ENCODE measurements around the gene ADGRG2.

ADGRG2 gene, protein sequence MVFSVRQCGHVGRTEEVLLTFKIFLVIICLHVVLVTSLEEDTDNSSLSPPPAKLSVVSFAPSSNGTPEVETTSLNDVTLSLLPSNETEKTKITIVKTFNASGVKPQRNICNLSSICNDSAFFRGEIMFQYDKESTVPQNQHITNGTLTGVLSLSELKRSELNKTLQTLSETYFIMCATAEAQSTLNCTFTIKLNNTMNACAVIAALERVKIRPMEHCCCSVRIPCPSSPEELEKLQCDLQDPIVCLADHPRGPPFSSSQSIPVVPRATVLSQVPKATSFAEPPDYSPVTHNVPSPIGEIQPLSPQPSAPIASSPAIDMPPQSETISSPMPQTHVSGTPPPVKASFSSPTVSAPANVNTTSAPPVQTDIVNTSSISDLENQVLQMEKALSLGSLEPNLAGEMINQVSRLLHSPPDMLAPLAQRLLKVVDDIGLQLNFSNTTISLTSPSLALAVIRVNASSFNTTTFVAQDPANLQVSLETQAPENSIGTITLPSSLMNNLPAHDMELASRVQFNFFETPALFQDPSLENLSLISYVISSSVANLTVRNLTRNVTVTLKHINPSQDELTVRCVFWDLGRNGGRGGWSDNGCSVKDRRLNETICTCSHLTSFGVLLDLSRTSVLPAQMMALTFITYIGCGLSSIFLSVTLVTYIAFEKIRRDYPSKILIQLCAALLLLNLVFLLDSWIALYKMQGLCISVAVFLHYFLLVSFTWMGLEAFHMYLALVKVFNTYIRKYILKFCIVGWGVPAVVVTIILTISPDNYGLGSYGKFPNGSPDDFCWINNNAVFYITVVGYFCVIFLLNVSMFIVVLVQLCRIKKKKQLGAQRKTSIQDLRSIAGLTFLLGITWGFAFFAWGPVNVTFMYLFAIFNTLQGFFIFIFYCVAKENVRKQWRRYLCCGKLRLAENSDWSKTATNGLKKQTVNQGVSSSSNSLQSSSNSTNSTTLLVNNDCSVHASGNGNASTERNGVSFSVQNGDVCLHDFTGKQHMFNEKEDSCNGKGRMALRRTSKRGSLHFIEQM

DNA sequence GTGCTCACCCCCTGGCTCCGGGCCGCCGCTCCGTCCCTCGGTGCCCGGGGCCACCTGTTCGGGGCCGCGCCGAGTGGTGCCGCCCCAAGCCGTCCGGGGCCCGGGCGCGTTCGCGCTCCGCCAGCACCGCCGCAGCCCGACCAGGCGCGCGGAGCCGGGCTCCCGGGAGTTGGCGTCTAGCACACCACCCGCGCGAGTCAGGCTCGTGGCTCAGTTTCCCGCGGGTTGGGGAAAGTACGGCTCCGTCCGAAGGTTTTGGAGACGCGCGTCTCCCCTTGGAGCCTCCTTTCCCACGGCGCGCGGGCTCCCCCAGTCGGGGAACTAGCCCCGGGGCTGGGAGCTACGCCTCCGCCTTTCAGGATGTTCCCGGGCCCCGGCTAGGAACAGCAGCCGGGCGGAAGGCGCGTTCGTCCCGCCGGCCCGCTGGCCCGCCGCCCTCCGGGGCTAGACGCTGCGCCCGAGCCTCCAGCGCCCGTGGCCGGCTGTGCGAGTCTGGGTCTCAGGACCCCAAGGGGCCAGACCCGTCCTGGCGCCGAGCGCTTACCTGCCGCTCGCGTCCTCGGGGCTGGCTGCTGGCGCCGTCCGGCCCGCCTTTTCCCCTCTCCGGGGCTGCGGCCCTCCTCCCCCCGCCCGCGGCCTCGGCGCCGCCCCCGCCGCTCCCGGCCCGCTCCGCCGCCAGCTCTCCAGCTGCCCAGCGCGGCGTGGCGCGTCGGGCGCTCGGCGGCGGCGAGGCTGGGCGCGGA lies at the start of gene ADGRG2:
ADGRG2 (minus strand) TSS at position 571 of the 743 bp plus-strand sequence. CDS start 53,634 bp downstream, outside the sequence.
- no peak for DNase-seq

DNA sequence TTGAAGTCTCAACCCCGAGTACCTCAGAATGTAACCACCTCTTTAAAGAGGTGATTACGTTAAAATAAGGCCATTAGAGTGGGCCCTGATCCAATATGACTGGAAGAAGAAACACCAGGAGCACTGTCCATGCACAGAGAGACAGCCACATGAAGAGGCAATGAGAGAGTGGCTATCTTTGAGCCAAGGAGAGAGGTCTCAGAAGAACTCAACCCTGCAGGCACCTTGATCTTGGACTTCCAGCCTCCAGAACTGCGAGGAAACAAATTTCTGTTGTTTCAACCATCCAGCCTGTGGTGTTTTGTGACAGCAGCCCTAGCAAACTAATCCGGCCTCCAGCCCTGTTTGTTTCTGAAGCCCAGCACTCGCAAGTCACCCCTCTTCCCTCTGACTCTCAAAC lies 46.3 kb upstream of the ADGRG2 start:
- DNase-seq (no peak), ATAC-seq (ENCODE audit: insufficient read depth, low read depth) (no peak)
- Histone ChIP-seq H4K20me1 (ENCODE audit: insufficient read depth, low read length) (no peaks in the 10 kb centered on the region), H3K79me2 (ENCODE audit: insufficient read depth, low read length) (no peaks in the 10 kb centered on the region), H3K9me3 (ENCODE audit: insufficient read depth, low read length, severe bottlenecking) (no peaks in the 10 kb centered on the region), H3K4me2 (ENCODE audit: insufficient read depth, low read length) (no peak overlapping the region), H3K27ac (ENCODE audit: low read length) (no peak overlapping the region), H3K27me3 (ENCODE audit: insufficient read depth, low read length, poor library complexity) (no peaks in the 10 kb centered on the region), H3K36me3 (ENCODE audit: insufficient read depth, low read length) (no peaks in the 10 kb centered on the region), H3K4me3 (ENCODE audit: low read depth in 1 of 2, low read length in 2 of 2) (no peak overlapping the region), H3K4me1 (ENCODE audit: insufficient read depth, low read length) (no peaks in the 10 kb centered on the region), H2AFZ (ENCODE audit: low read depth, low read length) (no peak overlapping the region), H3K9ac (ENCODE audit: low read depth, low read length) (no peak overlapping the region)
- TF ChIP-seq, protein P1, sequence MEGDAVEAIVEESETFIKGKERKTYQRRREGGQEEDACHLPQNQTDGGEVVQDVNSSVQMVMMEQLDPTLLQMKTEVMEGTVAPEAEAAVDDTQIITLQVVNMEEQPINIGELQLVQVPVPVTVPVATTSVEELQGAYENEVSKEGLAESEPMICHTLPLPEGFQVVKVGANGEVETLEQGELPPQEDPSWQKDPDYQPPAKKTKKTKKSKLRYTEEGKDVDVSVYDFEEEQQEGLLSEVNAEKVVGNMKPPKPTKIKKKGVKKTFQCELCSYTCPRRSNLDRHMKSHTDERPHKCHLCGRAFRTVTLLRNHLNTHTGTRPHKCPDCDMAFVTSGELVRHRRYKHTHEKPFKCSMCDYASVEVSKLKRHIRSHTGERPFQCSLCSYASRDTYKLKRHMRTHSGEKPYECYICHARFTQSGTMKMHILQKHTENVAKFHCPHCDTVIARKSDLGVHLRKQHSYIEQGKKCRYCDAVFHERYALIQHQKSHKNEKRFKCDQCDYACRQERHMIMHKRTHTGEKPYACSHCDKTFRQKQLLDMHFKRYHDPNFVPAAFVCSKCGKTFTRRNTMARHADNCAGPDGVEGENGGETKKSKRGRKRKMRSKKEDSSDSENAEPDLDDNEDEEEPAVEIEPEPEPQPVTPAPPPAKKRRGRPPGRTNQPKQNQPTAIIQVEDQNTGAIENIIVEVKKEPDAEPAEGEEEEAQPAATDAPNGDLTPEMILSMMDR (IDR thresholded peaks at IDR 0.05; ENCODE audit: borderline replicate concordance, extremely low read depth, low read length, poor library complexity, severe bottlenecking): no peak
- TF ChIP-seq EZH2 (IDR thresholded peaks at IDR 0.05; ENCODE audit: borderline replicate concordance, low read depth, low read length, severe bottlenecking): no peak

More for the DNA sequence above, at the start of gene ADGRG2:
- Histone ChIP-seq H3K4me1 (ENCODE audit: insufficient read depth, low read length) (no peaks in the 10 kb centered on the region), H3K9ac (ENCODE audit: low read depth, low read length) (no peak within 1 kb of the TSS), H2AFZ (ENCODE audit: low read depth, low read length) (no peak within 1 kb of the TSS), H3K4me3 (ENCODE audit: low read depth in 1 of 2, low read length in 2 of 2) (no peak within 1 kb of the TSS), H3K36me3 (ENCODE audit: insufficient read depth, low read length) (no peaks in the 10 kb centered on the region), H3K27me3 (ENCODE audit: insufficient read depth, low read length, poor library complexity) (no peaks in the 10 kb centered on the region), H3K9me3 (ENCODE audit: insufficient read depth, low read length, severe bottlenecking) (no peaks in the 10 kb centered on the region), H3K79me2 (ENCODE audit: insufficient read depth, low read length) (no peaks in the 10 kb centered on the region), H3K27ac (ENCODE audit: low read length) (no peak within 1 kb of the TSS), H4K20me1 (ENCODE audit: insufficient read depth, low read length) (no peaks in the 10 kb centered on the region), H3K4me2 (ENCODE audit: insufficient read depth, low read length) (no peak within 1 kb of the TSS)
- no peak for ATAC-seq (ENCODE audit: insufficient read depth, low read depth)
- TF ChIP-seq, protein P1 (IDR thresholded peaks at IDR 0.05; ENCODE audit: borderline replicate concordance, extremely low read depth, low read length, poor library complexity, severe bottlenecking): no peak

DNA sequence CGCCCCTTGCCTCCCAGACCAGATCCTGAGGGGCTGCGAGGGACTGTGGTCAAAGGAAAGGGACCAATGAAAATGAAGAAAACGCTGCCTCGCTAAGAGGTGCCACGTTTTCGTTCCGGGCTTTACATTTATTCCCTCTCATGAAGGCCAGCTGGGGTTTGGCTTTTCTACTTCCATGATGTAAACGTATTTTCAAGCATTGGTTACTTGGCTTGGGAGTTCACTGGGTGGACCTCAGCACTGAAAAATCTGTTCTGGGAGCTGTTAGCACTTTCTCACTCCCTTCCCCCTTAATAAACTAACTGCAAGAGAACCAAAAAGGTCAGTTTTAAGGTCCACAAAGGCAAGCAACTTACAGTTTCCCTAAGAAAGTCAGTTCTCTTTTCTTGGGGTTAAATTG lies 40.6 kb upstream of the ADGRG2 start:
- Histone ChIP-seq H3K9ac (ENCODE audit: low read depth, low read length) (no peak overlapping the region), H3K36me3 (ENCODE audit: insufficient read depth, low read length) (no peaks in the 10 kb centered on the region), H3K4me1 (ENCODE audit: insufficient read depth, low read length) (no peaks in the 10 kb centered on the region), H3K27me3 (ENCODE audit: insufficient read depth, low read length, poor library complexity) (no peaks in the 10 kb centered on the region), H2AFZ (ENCODE audit: low read depth, low read length) (no peak overlapping the region), H3K9me3 (ENCODE audit: insufficient read depth, low read length, severe bottlenecking) (no peaks in the 10 kb centered on the region), H3K27ac (ENCODE audit: low read length) (no peak overlapping the region), H3K79me2 (ENCODE audit: insufficient read depth, low read length) (no peaks in the 10 kb centered on the region), H3K4me2 (ENCODE audit: insufficient read depth, low read length) (no peak overlapping the region), H3K4me3 (ENCODE audit: low read depth in 1 of 2, low read length in 2 of 2) (no peak overlapping the region), H4K20me1 (ENCODE audit: insufficient read depth, low read length) (no peaks in the 10 kb centered on the region)
- DNase-seq (no peak), ATAC-seq (ENCODE audit: insufficient read depth, low read depth) (no peak)
- no peak for TF ChIP-seq EZH2 (IDR thresholded peaks at IDR 0.05; ENCODE audit: borderline replicate concordance, low read depth, low read length, severe bottlenecking)
- TF ChIP-seq, protein P1 (IDR thresholded peaks at IDR 0.05; ENCODE audit: borderline replicate concordance, extremely low read depth, low read length, poor library complexity, severe bottlenecking): no peak
